Measurements from ENCODE around the gene NEU4.
"Not testable (repeated sequence)": the region's sequence is repeated elsewhere in the genome, so short reads cannot be mapped to it uniquely, and the experiment has no call there.

The NEU4 gene, protein sequence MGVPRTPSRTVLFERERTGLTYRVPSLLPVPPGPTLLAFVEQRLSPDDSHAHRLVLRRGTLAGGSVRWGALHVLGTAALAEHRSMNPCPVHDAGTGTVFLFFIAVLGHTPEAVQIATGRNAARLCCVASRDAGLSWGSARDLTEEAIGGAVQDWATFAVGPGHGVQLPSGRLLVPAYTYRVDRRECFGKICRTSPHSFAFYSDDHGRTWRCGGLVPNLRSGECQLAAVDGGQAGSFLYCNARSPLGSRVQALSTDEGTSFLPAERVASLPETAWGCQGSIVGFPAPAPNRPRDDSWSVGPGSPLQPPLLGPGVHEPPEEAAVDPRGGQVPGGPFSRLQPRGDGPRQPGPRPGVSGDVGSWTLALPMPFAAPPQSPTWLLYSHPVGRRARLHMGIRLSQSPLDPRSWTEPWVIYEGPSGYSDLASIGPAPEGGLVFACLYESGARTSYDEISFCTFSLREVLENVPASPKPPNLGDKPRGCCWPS

GRCh38 chr2:241808721-241809382 lies at the start of gene NEU4:
TSS of gene NEU4 (plus strand) at chr2:241809193. CDS start at chr2:241814485, 5,292 bp downstream.
- no peak for DNase-seq (ENCODE audit: low read depth, low spot score)

GRCh38 chr2:241759893-241760292 lies 49.1 kb upstream of the NEU4 start:
- DNase-seq (ENCODE audit: low read depth, low spot score): not testable (repeated sequence)

GRCh38 chr2:241760301-241760771 lies 48.7 kb upstream of the NEU4 start:
- DNase-seq (ENCODE audit: low read depth, low spot score): no peak

DNA sequence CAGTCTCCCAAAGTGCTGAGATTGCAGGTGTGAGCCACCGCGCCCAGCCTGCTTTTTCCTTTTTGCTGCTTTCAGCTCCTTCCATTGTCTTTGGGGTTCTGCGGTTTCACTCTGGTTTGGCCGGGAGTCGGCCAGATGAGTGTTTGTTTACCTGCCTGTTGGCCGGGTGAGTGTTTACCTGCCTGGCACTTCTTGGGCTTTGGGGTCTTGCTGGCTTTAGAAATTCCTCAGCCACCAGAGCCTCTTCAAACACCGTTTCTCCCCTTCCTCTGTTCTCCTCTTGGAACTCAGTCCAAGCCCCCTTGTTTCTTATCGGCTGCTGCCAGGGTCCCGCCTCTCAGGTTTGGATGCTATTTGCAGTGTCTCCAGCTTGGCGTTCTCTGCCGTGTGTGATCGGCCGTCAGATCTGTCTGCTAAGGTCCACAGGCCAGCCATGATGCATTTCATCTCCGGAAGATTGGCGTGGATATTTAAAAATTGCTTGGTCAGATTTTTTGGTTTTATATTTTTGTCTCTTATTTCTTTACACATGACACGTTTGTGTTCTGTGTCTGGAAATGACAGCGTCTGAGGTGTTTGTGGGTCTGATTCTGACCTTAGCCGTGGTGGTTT lies 46.6 kb upstream of the NEU4 start:
- DNase-seq (ENCODE audit: low read depth, low spot score): no peak

DNA sequence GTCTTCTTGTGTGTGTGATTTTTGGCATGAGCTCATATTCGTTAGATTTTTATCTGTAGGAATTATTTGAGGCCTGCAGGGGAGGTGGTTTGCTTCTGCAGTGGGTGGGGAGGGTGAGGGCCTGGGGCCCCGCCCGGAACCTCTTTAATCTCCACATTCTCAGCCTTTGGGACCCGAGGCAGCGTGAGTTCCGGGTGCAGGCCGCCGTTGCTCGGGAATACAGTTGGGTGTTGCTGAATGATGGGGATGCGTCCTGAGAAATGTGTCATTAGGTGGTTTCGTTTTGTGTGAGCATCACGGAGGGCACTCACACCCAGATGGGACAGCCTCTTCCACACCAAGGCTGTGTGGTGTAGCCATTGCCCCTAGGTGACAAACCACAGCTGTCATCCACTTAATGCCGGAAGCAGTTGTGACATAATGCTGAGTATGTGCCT lies 46.0 kb upstream of the NEU4 start:
- DNase-seq (ENCODE audit: low read depth, low spot score): no peak

DNA sequence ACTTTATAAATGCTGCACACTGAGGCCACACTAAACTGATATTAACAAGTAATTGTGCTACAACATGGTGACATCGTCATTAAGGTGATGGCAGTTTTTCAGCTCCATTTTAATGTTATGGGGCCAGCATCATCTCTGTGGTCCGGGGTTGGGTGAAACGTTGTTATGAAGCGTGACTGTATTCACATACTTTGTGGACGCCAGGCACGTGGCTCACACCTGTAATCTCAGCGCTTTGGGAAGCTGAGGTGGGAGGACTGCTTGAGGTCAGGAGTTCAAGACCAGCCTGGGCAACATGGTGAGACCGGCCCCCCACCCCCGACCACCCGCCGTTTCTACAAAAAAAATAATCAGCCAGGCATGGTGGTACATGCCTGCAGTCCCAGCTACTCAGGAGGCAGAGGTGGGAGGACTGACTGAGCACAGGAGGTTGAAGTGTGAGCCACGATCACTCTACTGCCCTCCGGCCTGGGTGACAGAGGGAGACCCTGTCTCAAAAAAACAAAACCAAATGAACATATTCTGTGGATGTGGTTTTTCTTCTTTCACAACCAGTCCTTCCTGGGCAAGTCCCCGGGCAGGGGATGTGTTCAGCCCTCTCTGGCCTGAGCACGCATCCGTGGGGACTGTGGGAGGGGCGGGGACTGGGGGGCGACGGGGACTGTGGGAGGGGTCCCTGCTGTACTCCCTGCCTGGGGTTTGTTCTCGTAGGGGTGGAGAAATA lies 45.3 kb upstream of the NEU4 start:
- no peak for DNase-seq (ENCODE audit: low read depth, low spot score)

DNA sequence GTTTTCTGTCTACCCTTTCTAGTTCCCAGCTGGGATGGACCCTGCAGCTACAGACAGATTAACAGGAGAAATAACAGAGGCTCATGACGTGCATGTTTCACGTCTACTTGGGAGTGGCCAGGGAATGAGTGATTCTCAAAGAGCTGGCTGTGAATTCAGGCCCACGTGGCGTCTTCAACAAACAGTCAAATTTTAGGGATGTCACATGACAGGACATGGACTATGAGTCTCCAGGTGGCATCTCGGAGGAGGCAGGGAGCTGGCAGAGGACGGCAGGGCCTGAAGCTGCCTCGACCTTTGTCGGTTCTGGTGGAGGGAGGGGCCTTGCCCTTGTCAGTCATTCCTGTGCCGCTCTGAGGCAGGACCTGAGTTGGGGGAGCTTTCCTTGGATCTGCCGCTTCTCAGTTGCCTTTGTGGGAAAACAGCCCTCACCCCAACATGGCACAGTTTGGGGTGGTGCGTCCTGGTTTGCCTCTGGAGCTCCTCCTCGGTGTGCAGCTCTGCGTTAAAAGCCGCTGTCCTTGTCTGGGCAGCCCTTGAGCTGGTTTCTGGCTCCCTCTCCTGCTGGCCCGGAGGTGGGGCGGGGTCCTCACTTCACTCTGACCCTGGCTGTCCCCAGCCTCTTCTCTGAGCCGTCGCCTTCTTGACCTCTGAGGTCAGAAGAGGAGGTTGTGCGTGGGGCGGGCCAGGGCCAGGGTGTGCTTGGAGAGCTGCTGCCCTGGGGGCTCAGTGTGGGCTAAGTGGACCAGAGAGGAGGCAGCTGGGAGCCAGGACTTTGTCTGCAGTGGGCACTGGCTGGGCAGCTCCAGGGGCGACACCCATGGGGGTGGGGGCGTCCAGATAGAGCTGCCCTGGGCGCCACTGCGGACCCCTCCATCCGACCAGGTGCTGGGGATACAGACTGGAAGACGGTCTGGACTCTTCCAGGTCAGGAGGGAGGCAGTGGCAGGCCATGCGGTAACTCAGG lies 44.4 kb upstream of the NEU4 start:
- DNase-seq (ENCODE audit: low read depth, low spot score): no peak

- no peak for DNase-seq (ENCODE audit: low read depth, low spot score)
Observed at GRCh38 chr2:241767464-241768250, 41.3 kb upstream of the NEU4 start.

- no peak for DNase-seq (ENCODE audit: low read depth, low spot score)
Observed at GRCh38 chr2:241768251-241768711, 40.7 kb upstream of the NEU4 start.

DNA sequence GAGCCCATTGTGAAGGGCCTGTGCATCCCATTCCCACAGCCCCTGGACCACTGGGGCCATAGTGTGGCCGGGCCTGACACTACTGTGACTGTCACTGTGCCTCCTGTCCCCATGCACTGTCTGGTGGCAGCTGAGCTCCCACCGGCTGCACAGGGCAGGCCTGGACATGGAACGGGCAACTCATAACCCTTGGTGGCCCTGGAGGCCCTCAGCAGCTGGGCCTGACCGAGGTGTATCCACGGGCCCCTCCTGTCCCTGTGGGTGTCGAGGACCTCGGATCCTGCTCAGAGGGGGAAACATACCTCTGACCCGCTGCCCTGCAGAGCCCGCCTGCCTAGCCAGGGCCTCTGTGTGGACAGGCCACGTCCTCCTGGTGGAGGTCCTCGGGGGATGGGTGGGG lies 40.1 kb upstream of the NEU4 start:
- DNase-seq (ENCODE audit: low read depth, low spot score): no peak

DNA sequence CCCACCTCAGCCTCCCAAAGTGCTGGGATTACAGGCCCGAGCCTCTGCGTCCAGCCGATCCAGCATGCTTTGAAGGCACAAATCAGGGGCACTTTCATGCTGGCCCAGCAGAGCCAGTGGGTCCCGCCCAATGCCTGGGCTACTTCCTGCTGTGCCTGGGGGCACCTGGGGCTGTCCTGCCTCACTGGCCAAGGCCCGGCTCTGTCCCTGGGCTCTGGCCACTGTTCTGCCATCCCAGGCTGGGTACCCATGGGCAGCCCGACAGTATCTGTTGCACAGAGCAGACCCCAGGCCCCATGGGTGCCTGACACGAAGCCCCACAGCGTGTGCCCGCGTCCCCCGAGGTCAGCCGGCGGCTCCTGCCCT lies 39.2 kb upstream of the NEU4 start:
- DNase-seq (ENCODE audit: low read depth, low spot score): no peak

GRCh38 chr2:241770185-241770935 lies 38.6 kb upstream of the NEU4 start:
- no peak for DNase-seq (ENCODE audit: low read depth, low spot score)

DNA sequence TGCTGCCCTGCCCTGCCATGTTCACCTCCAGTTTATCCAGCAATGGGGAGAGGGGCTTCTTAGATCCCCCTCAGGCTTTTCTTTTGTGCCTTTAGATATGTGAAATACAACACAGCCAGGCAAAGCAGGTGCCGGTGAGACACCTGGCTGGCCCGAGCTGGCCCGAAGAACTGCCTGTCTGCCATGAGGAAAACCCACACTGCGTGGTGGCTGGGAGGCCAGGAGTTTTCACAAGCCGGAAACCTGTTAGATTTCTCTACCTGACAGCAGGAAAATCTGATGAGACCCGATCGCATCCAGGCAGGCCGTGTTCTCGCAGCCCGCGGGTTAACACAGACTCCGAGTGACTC lies 38.1 kb upstream of the NEU4 start:
- DNase-seq (ENCODE audit: low read depth, low spot score): no peak

DNA sequence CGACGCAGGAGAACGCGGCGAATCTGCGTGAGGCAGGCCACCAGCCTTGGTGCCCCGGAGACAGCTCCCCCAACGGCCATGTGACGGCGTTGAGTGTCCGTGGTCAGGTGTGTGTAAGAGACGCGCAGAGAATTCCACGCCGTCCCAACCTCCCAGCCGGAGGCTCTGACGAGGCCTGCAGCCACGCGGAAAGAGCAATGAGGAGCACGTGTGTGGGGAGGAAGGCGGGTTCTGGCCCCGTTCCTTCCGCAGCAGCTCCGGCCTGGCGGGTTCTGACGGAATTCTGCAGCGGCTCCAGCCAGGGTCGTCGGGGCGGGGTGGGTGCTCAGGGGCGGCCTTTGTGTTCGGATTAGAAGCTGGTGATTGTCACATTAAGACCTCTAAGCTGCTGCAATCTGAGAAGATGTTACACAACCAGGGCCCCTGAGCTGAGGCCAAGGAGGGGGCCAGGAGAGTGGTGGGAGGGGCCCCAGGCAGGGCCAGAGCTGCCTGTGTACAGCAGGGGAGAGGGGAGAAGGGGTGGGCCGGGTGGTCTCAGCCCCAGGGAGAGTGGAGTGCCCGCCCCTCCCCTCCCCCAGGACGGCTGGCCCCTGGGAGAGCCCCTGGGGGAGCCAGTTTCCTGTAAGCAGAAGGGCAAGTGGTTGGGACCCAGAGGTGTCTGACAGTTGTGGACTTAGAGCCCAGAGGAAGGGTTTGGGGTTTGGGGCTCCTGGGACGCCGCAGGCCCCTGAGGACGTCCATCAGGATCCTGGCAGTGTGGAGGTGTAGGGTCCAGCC lies 37.5 kb upstream of the NEU4 start:
- DNase-seq (ENCODE audit: low read depth, low spot score): no peak

DNA sequence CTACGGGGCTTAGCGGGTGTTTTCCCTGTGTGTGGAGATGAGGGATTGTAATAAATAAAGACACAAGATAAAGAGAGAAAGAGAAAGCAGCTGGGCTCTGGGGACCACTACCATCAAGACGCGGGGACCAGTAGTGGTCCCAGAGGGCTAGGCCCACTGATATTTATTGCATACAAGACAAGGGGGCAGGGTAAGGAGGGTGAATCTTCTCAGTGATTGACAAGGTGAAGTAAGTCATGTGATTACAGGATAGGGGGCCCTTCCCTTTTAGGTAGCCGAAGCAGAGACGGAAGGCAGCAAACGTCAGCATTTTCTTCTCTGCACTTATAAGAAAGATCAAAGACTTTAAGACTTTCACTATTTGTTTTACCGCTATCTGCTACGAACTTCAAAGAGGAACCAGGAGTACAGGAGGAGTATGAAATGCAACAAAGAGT lies 36.9 kb upstream of the NEU4 start:
- DNase-seq (ENCODE audit: low read depth, low spot score): no peak

DNA sequence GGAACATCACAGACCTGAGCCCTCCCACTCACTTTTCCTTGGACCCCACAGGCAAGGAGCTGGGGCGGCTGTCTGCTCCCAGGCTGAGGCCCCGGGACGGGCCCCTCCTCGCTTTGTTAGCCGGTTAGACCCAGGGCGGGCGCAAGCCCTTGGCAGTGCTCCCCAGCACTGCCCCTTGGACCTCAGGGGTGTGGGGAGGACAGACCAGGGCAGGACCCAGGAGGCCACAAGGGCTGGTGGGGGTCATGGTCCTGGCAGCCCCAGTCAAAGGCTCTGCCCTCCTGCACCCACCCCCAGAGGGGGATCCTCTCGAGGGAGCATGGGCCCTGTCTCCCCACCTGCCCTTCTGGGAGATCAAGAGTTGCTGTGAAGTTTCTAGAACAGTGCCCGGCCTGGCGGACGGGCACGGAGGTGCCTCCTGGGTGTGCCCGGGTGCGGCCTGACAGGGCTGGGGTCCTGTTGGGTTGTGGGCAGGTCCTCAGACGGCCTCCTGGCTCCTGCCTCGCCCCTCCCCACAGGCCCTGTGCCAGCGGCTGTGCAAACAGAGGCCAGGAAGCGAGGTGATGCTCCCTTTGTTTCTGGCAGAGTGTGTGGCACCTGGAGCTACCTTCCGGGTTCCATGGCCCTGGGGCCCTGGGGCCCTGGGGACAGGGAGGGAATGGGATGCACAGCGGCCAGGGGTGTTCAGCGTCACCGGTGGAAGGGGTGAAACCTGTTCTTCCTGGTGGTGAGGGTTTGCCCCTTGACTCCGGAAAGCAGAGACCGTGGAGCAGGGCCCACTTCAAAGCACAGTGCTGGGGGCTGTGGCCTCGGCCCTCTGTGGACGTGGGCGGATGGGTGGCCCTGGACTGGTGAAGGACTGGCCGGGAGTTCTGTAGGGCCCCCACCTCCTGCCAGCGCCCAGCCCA lies 35.2 kb upstream of the NEU4 start:
- no peak for DNase-seq (ENCODE audit: low read depth, low spot score)
